Ammon's horn (tissue), 1 donor: ENCODE results near the gene APLF.
"Not testable (repeated sequence)": the region's sequence is repeated elsewhere in the genome, so short reads cannot be mapped to it uniquely, and the experiment has no call there.

Experiments used
- DNase-seq: peaks from one replicate; pipeline ENCODE4 v3.0.0-alpha.2; 2016; ENCODE audit warnings: low spot score

Gene APLF

GRCh38 chr2:68475576-68475975 lies 8.2 kb downstream of the APLF start:
- DNase-seq: no peak

- DNase-seq: no peak
Measured at GRCh38 chr2:68476454-68476853, 9.1 kb downstream of the APLF start.

- no peak for DNase-seq
Measured at GRCh38 chr2:68478688-68479087, 11.3 kb downstream of the APLF start.

- DNase-seq: no peak
Measured at GRCh38 chr2:68482296-68482820, 15.0 kb downstream of the APLF start.

- no peak for DNase-seq
Measured at GRCh38 chr2:68483011-68483410, 15.6 kb downstream of the APLF start.

GRCh38 chr2:68487773-68488355 lies 20.5 kb downstream of the APLF start:
- no peak for DNase-seq

- not testable (repeated sequence) for DNase-seq
Measured at GRCh38 chr2:68488605-68489004, 21.2 kb downstream of the APLF start.

GRCh38 chr2:68489282-68489681 lies 21.9 kb downstream of the APLF start:
- DNase-seq: no peak

- no peak for DNase-seq
Measured at GRCh38 chr2:68491582-68491981, 24.2 kb downstream of the APLF start.

GRCh38 chr2:68499133-68499532 lies 31.7 kb downstream of the APLF start:
- DNase-seq: no peak

GRCh38 chr2:68500649-68501048 lies 33.3 kb downstream of the APLF start:
- DNase-seq: no peak

GRCh38 chr2:68501768-68502167 lies 34.4 kb downstream of the APLF start:
- no peak for DNase-seq

GRCh38 chr2:68505603-68506159 lies 38.3 kb downstream of the APLF start:
- DNase-seq: no peak

- DNase-seq: no peak
Measured at GRCh38 chr2:68506170-68506569, 38.8 kb downstream of the APLF start.

GRCh38 chr2:68512326-68512725 lies 44.9 kb downstream of the APLF start:
- DNase-seq: no peak

- no peak for DNase-seq
Measured at GRCh38 chr2:68512966-68513365, 45.6 kb downstream of the APLF start.

- DNase-seq: no peak
Measured at GRCh38 chr2:68514316-68514929, 47.0 kb downstream of the APLF start.

GRCh38 chr2:68516051-68516955 lies 48.9 kb downstream of the APLF start:
- no peak for DNase-seq

- no peak for DNase-seq
Measured at GRCh38 chr2:68519236-68519635, 51.9 kb downstream of the APLF start.

- DNase-seq: no peak
Measured at GRCh38 chr2:68521037-68521436, 53.7 kb downstream of the APLF start.

- DNase-seq: not testable (repeated sequence)
Measured at GRCh38 chr2:68526943-68527342, 59.6 kb downstream of the APLF start.

GRCh38 chr2:68527343-68528081 lies 60.1 kb downstream of the APLF start:
- not testable (repeated sequence) for DNase-seq
